Panc1 (cell line): ENCODE measurements around the gene SLC30A3.

Experiments used
- POLR2AphosphoS5 ChIP-seq: IDR thresholded peaks from 2 replicates; pipeline ENCODE4 v1.6.1; 2012; ENCODE audit warnings: mild to moderate bottlenecking, low read depth, low read length, moderate library complexity
- SIN3A ChIP-seq: IDR thresholded peaks from 2 replicates; pipeline ENCODE4 v1.6.1; 2012; ENCODE audit warnings: low read depth, mild to moderate bottlenecking, low read length, moderate library complexity, borderline replicate concordance; ENCODE audit not compliant: insufficient read depth
- TF ChIP-seq, protein P1 (sequence below): fragments of 450-650 bp; IDR thresholded peaks from 2 replicates; pipeline ENCODE4 v1.5.1; 2017; ENCODE audit warnings: mild to moderate bottlenecking
- TF ChIP-seq, protein P2 (sequence below), 2 experiments: IDR thresholded peaks; 2 replicates each; pipeline ENCODE4 v1.6.1; 2011 to 2012; ENCODE audit warnings: low read depth in 2 of 2, control low read depth in 1 of 2, low read length in 1 of 2, mild to moderate bottlenecking in 1 of 2, moderate library complexity in 1 of 2; ENCODE audit not compliant: insufficient read depth in 1 of 2

DNA sequence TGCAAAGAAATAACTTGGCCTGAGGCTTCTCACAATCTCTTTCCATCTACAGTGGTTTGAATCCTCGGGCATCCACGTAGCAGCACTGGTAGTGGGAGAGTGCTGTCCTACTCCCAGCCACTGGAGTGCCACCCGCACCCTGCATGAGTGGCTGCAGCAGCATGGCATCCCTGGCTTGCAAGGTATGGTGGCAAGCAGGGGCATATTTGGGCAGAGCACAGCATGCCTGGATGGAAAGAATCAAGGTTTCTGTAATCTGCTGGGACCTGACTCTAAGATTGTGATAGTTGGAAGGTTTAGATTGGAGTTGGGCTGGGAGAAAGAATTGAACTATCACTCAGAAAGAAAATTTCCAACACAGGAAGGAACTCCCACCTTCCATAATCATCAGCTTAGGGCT is 41.7 kb downstream of the SLC30A3 start:
- TF ChIP-seq, protein P1, sequence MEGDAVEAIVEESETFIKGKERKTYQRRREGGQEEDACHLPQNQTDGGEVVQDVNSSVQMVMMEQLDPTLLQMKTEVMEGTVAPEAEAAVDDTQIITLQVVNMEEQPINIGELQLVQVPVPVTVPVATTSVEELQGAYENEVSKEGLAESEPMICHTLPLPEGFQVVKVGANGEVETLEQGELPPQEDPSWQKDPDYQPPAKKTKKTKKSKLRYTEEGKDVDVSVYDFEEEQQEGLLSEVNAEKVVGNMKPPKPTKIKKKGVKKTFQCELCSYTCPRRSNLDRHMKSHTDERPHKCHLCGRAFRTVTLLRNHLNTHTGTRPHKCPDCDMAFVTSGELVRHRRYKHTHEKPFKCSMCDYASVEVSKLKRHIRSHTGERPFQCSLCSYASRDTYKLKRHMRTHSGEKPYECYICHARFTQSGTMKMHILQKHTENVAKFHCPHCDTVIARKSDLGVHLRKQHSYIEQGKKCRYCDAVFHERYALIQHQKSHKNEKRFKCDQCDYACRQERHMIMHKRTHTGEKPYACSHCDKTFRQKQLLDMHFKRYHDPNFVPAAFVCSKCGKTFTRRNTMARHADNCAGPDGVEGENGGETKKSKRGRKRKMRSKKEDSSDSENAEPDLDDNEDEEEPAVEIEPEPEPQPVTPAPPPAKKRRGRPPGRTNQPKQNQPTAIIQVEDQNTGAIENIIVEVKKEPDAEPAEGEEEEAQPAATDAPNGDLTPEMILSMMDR: no peak
- TF ChIP-seq SIN3A (no peak), POLR2AphosphoS5 (no peak)
- TF ChIP-seq, protein P2, sequence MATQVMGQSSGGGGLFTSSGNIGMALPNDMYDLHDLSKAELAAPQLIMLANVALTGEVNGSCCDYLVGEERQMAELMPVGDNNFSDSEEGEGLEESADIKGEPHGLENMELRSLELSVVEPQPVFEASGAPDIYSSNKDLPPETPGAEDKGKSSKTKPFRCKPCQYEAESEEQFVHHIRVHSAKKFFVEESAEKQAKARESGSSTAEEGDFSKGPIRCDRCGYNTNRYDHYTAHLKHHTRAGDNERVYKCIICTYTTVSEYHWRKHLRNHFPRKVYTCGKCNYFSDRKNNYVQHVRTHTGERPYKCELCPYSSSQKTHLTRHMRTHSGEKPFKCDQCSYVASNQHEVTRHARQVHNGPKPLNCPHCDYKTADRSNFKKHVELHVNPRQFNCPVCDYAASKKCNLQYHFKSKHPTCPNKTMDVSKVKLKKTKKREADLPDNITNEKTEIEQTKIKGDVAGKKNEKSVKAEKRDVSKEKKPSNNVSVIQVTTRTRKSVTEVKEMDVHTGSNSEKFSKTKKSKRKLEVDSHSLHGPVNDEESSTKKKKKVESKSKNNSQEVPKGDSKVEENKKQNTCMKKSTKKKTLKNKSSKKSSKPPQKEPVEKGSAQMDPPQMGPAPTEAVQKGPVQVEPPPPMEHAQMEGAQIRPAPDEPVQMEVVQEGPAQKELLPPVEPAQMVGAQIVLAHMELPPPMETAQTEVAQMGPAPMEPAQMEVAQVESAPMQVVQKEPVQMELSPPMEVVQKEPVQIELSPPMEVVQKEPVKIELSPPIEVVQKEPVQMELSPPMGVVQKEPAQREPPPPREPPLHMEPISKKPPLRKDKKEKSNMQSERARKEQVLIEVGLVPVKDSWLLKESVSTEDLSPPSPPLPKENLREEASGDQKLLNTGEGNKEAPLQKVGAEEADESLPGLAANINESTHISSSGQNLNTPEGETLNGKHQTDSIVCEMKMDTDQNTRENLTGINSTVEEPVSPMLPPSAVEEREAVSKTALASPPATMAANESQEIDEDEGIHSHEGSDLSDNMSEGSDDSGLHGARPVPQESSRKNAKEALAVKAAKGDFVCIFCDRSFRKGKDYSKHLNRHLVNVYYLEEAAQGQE (IDR thresholded peaks at IDR 0.05; ENCODE audit: insufficient read depth in 1 of 2, low read depth in 2 of 2, low read length in 1 of 2): no peak
